Measurements from ENCODE around the gene SHB. TPM values are rescaled to one million over a fixed set of nuclear protein-coding genes. Genes with fewer than 3 reads are reported as not detected.
"Not testable (repeated sequence)": the region's sequence is repeated elsewhere in the genome, so short reads cannot be mapped to it uniquely, and the experiment has no call there.

SHB gene
- total RNA-seq, 1 experiment from 2014 or later = 56.4 TPM

GRCh38 chr9:37913480-37914153 is 155.4 kb downstream of the SHB start:
- ChIA-PET POLR2A (ENCODE audit: unreplicated experiment) (interaction anchor here (0.5 to 0.7 kb wide), 2 partner anchors 36 to 50 kb away, joined by 3 to 6 read pairs; no protein-coding TSS in a partner anchor), CTCF (interaction anchor here (0.6 to 1.2 kb wide), 3 partner anchors 105 to 350 kb away, joined by 3 to 19 read pairs (median 3); no protein-coding TSS in a partner anchor)
- ATAC-seq (peak; percentile 76), DNase-seq (peak; percentile 86)
- H4K20me1 ChIP-seq (ENCODE audit: low read length) = no peaks in the 10 kb centered on the region
- H3K27me3 ChIP-seq (ENCODE audit: low read length) = no peaks in the 10 kb centered on the region
- H3K36me3 ChIP-seq (ENCODE audit: low read depth, low read length) = peaks cover 3% of the 10 kb centered on the region
- H3K4me2 ChIP-seq (ENCODE audit: low read length) = no peak overlapping the region
- no peak for TF ChIP-seq EZH2 (IDR thresholded peaks at IDR 0.05; ENCODE audit: low read length, unreplicated experiment)
- TF ChIP-seq CTCF (conservative IDR thresholded peaks at IDR 0.05; ENCODE audit: low read depth, low read length) = peak; percentile 93
- H3K9me3 ChIP-seq (ENCODE audit: low read length) = no peaks in the 10 kb centered on the region
- no peak overlapping the region for H3K4me3 ChIP-seq (ENCODE audit: low read length)
- H3K9ac ChIP-seq (ENCODE audit: low read length) = no peak overlapping the region
- H2AFZ ChIP-seq (ENCODE audit: low read length) = no peak overlapping the region
- no TSS peak for BruUV-seq (replicated peaks)
- intact Hi-C loops (cut with micrococcal nuclease) = loop anchor here (1.0 to 5.0 kb wide), 4 partner anchors 104 to 349 kb away; partner anchors contain the start of gene SHB
- H3K27ac ChIP-seq (ENCODE audit: low read length) = peak overlapping the region; percentile 52
- no peaks in the 10 kb centered on the region for H3K79me2 ChIP-seq (ENCODE audit: low read length)
- H3K9me2 ChIP-seq (replicated peaks; ENCODE audit: low read length) = no peaks in the 10 kb centered on the region
- peaks cover 7% of the 10 kb centered on the region for H3K4me1 ChIP-seq (ENCODE audit: insufficient read depth, low read length)
- H3F3A ChIP-seq (ENCODE audit: low read length, unreplicated experiment) = no peaks in the 10 kb centered on the region

DNA sequence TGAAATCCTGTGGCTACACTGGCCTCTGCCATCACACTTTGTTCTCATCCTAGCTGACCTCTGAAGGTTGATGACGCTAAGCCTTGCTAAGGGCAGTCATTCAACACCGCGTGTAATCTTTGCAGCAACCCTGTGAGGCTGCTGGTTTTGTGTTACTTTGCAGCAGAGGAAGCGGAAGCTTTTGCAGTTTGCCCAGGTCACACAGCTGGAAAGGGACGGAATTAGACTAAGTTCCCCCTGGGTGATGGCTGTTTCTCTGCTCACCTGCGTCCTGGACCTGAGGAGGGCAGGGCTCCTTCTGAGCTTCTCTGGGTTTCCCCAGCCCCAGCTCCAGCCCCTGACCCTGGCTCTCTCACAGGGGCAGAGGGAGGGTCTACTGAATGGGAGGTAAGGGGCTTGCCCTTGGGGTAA is 157.8 kb downstream of the SHB start:
- no peak overlapping the region for H3K9ac ChIP-seq (ENCODE audit: low read length)
- no peaks in the 10 kb centered on the region for H3K9me3 ChIP-seq (ENCODE audit: low read length)
- ChIA-PET CTCF (no interaction called here), POLR2A (ENCODE audit: unreplicated experiment) (no interaction called here)
- H3K9me2 ChIP-seq (replicated peaks; ENCODE audit: low read length) = no peaks in the 10 kb centered on the region
- peaks cover 7% of the 10 kb centered on the region for H3K4me1 ChIP-seq (ENCODE audit: insufficient read depth, low read length)
- intact Hi-C loops (cut with micrococcal nuclease) = loop anchor here (5.0 kb wide), 2 partner anchors 106 to 176 kb away; no protein-coding TSS in a partner anchor
- H3K27ac ChIP-seq (ENCODE audit: low read length) = no peak overlapping the region
- ATAC-seq (no peak), DNase-seq (no peak)
- no peaks in the 10 kb centered on the region for H3K27me3 ChIP-seq (ENCODE audit: low read length)
- TF ChIP-seq EZH2 (IDR thresholded peaks at IDR 0.05; ENCODE audit: low read length, unreplicated experiment) (no peak), CTCF (conservative IDR thresholded peaks at IDR 0.05; ENCODE audit: low read depth, low read length) (no peak), EZH2phosphoT487 (IDR thresholded peaks at IDR 0.05; ENCODE audit: borderline replicate concordance, low read length) (no peak)
- no peaks in the 10 kb centered on the region for H3K79me2 ChIP-seq (ENCODE audit: low read length)
- H3F3A ChIP-seq (ENCODE audit: low read length, unreplicated experiment) = no peaks in the 10 kb centered on the region
- H3K36me3 ChIP-seq (ENCODE audit: low read depth, low read length) = no peaks in the 10 kb centered on the region; the same call in 1 of the 2 replicates
- no peak overlapping the region for H3K4me3 ChIP-seq (ENCODE audit: low read length)
- no TSS peak for BruUV-seq (replicated peaks)
- H2AFZ ChIP-seq (ENCODE audit: low read length) = no peak overlapping the region
- H4K20me1 ChIP-seq (ENCODE audit: low read length) = no peaks in the 10 kb centered on the region
- no peak overlapping the region for H3K4me2 ChIP-seq (ENCODE audit: low read length)

- Histone ChIP-seq H3K4me3 (ENCODE audit: low read length) (no peak overlapping the region), H3K79me2 (ENCODE audit: low read length) (no peaks in the 10 kb centered on the region), H4K20me1 (ENCODE audit: low read length) (no peaks in the 10 kb centered on the region), H3K27ac (ENCODE audit: low read length) (no peak overlapping the region), H3K9me3 (ENCODE audit: low read length) (no peaks in the 10 kb centered on the region), H2AFZ (ENCODE audit: low read length) (no peak overlapping the region), H3K9ac (ENCODE audit: low read length) (no peak overlapping the region), H3K27me3 (ENCODE audit: low read length) (no peaks in the 10 kb centered on the region), H3K36me3 (ENCODE audit: low read depth, low read length) (no peaks in the 10 kb centered on the region; the same call in 1 of the 2 replicates), H3K4me1 (ENCODE audit: insufficient read depth, low read length) (peaks cover 7% of the 10 kb centered on the region), H3K4me2 (ENCODE audit: low read length) (no peak overlapping the region), H3K9me2 (replicated peaks; ENCODE audit: low read length) (no peaks in the 10 kb centered on the region), H3F3A (ENCODE audit: low read length, unreplicated experiment) (no peaks in the 10 kb centered on the region)
- ATAC-seq (no peak), DNase-seq (no peak)
- CTCF ChIA-PET = no interaction called here
- POLR2A ChIA-PET (ENCODE audit: unreplicated experiment) = no interaction called here
- intact Hi-C loops (cut with micrococcal nuclease) = loop anchor here (5.0 kb wide), 2 partner anchors 107 to 177 kb away; no protein-coding TSS in a partner anchor
- TF ChIP-seq EZH2phosphoT487 (IDR thresholded peaks at IDR 0.05; ENCODE audit: borderline replicate concordance, low read length) (no peak), EZH2 (IDR thresholded peaks at IDR 0.05; ENCODE audit: low read length, unreplicated experiment) (no peak), CTCF (conservative IDR thresholded peaks at IDR 0.05; ENCODE audit: low read depth, low read length) (no peak)
- BruUV-seq (replicated peaks) = no TSS peak
Measured at GRCh38 chr9:37910271-37910670, 158.8 kb downstream of the SHB start.

DNA sequence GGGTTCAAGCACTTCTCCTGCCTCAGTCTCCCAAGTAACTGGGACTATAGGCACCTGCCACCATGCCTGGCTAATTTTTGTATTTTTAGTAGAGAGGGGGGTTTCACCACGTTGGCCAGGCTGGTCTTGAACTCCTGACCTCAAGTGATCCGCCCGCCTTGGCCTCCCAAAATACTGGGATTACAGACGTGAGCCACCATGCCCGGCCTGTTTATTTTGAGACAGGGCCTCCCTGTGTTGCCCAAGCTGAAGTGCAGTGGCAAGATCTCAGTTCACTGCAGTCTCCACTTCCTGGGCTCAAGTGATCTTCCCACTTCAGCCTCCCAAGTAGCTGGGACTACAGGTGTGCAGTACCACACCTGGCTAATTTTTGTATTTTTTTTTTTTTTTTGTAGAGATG is 159.2 kb downstream of the SHB start:
- BruUV-seq (replicated peaks); ATAC-seq; H3K27me3 ChIP-seq (ENCODE audit: low read length); POLR2A ChIA-PET (ENCODE audit: unreplicated experiment); H3K27ac ChIP-seq (ENCODE audit: low read length); H2AFZ ChIP-seq (ENCODE audit: low read length); H3K9me2 ChIP-seq (replicated peaks; ENCODE audit: low read length); H3K79me2 ChIP-seq (ENCODE audit: low read length); H3K36me3 ChIP-seq (ENCODE audit: low read depth, low read length); H3K9ac ChIP-seq (ENCODE audit: low read length); DNase-seq; H3K4me2 ChIP-seq (ENCODE audit: low read length); H3F3A ChIP-seq (ENCODE audit: low read length, unreplicated experiment); H3K9me3 ChIP-seq (ENCODE audit: low read length); H3K4me3 ChIP-seq (ENCODE audit: low read length); H4K20me1 ChIP-seq (ENCODE audit: low read length); CTCF ChIA-PET; H3K4me1 ChIP-seq (ENCODE audit: insufficient read depth, low read length): not testable (repeated sequence)
- intact Hi-C loops (cut with micrococcal nuclease) = loop anchor here (2.0 to 10.0 kb wide), 4 partner anchors 107 to 453 kb away; partner anchors contain the start of gene POLR1E
